ENCODE measurements around the gene ATF6.

- TF ChIP-seq POLR2A (IDR thresholded peaks at IDR 0.05): no peak
- no peak for TF ChIP-seq CTCF (IDR thresholded peaks at IDR 0.05)
- no peak for TF ChIP-seq EP300 (IDR thresholded peaks at IDR 0.05)
Observed at GRCh38 chr1:161801955-161802354, 35.8 kb downstream of the ATF6 start.
